NOMO-1 treated with dmso at 0.1 percent for 144 hours (cell line): ENCODE results near the gene TTL.
"Not testable (repeated sequence)": the region's sequence is repeated elsewhere in the genome, so short reads cannot be mapped to it uniquely, and the experiment has no call there.

ENCODE experiments used
- DNase-seq: peaks from one replicate; lab custom pipeline; 2025; ENCODE audit not compliant: unreplicated experiment; lab: John Stamatoyannopoulos, UW

TTL gene

GRCh38 chr2:112481528-112482233, at the start of gene TTL:
Gene TTL (plus strand): TSS chr2:112482156. CDS start chr2:112482345, 189 bp downstream.
- peak; percentile 58 for DNase-seq

GRCh38 chr2:112432390-112432734, 49.6 kb upstream of the TTL start:
- not testable (repeated sequence) for DNase-seq

- not testable (repeated sequence) for DNase-seq
These were observed 49.0 kb upstream of the TTL start for GRCh38 chr2:112432735-112433479.

- DNase-seq: not testable (repeated sequence)
These were observed 48.5 kb upstream of the TTL start, which contains the start of gene RGPD8 for GRCh38 chr2:112433480-112433879. Gene RGPD8 (minus strand): TSS chr2:112433645. CDS start chr2:112433453, 192 bp downstream.

GRCh38 chr2:112433932-112434730, 47.8 kb upstream of the TTL start:
- DNase-seq: no peak

GRCh38 chr2:112434890-112435715, 46.9 kb upstream of the TTL start:
- DNase-seq: not testable (repeated sequence)

- not testable (repeated sequence) for DNase-seq
These were observed 46.1 kb upstream of the TTL start for GRCh38 chr2:112435716-112436431.

GRCh38 chr2:112436993-112437392, 45.0 kb upstream of the TTL start:
- not testable (repeated sequence) for DNase-seq

GRCh38 chr2:112437405-112437831, 44.5 kb upstream of the TTL start:
- DNase-seq: not testable (repeated sequence)

GRCh38 chr2:112438603-112439261, 43.2 kb upstream of the TTL start:
- DNase-seq: not testable (repeated sequence)

- not testable (repeated sequence) for DNase-seq
These were observed 37.7 kb upstream of the TTL start for GRCh38 chr2:112444256-112444655.

- no peak for DNase-seq
These were observed 32.1 kb upstream of the TTL start for GRCh38 chr2:112449854-112450253.

GRCh38 chr2:112451317-112451716, 30.6 kb upstream of the TTL start:
- no peak for DNase-seq

- DNase-seq: no peak
These were observed 27.4 kb upstream of the TTL start for GRCh38 chr2:112454586-112454985.

GRCh38 chr2:112459372-112459771, 22.6 kb upstream of the TTL start:
- DNase-seq: no peak

GRCh38 chr2:112462178-112462577, 19.8 kb upstream of the TTL start:
- DNase-seq: no peak

GRCh38 chr2:112463256-112463655, 18.7 kb upstream of the TTL start:
- DNase-seq: no peak

GRCh38 chr2:112465382-112465781, 16.6 kb upstream of the TTL start:
- no peak for DNase-seq

GRCh38 chr2:112472547-112473263, 9.3 kb upstream of the TTL start:
- no peak for DNase-seq
